ENCODE results near the gene MUC5AC. TPM values are rescaled to one million over a fixed set of nuclear protein-coding genes. Genes with fewer than 3 reads are reported as not detected.

Gene MUC5AC
- total RNA-seq, 4 donors from 2014 or later: not detected

GRCh38 chr11:1150116-1150515 is 7.6 kb upstream of the MUC5AC start:
- Histone ChIP-seq H3K36me3 (no peaks in the 10 kb centered on the region), H3K4me1 (no peaks in the 10 kb centered on the region), H3K27me3 (no peaks in the 10 kb centered on the region), H3K4me3 (replicated peaks in 1 of 3) (no peak overlapping the region), H3K27ac (no peak overlapping the region), H3K9me3 (no peaks in the 10 kb centered on the region)
- intact Hi-C loops (cut with DNase I): no loop called here
- DNase-seq: no peak
- 71 to 94% methylated on average over 6 to 8 of the region's 10 CpGs for WGBS, 2 donors
- TF ChIP-seq CTCF (IDR thresholded peaks at IDR 0.05) (no peak), POLR2A (IDR thresholded peaks at IDR 0.05) (no peak)

GRCh38 chr11:1150769-1151365 is 6.9 kb upstream of the MUC5AC start:
- no peak for TF ChIP-seq POLR2A (IDR thresholded peaks at IDR 0.05)
- no peak for TF ChIP-seq CTCF (IDR thresholded peaks at IDR 0.05)
- DNase-seq: no peak
- Histone ChIP-seq H3K27me3 (no peaks in the 10 kb centered on the region), H3K4me1 (no peaks in the 10 kb centered on the region), H3K36me3 (no peaks in the 10 kb centered on the region), H3K4me3 (replicated peaks in 1 of 3) (no peak overlapping the region), H3K9me3 (no peaks in the 10 kb centered on the region), H3K27ac (no peak overlapping the region)
- intact Hi-C loops (cut with DNase I): no loop called here
- WGBS, 2 donors: 60 to 64% methylated on average over 12 to 18 of the region's 18 CpGs

- DNase-seq: no peak
- Histone ChIP-seq H3K4me1 (no peaks in the 10 kb centered on the region), H3K36me3 (no peaks in the 10 kb centered on the region), H3K27ac (no peak overlapping the region), H3K27me3 (no peaks in the 10 kb centered on the region), H3K9me3 (no peaks in the 10 kb centered on the region), H3K4me3 (replicated peaks in 1 of 3) (no peak overlapping the region)
- 62 to 80% methylated on average over 10 to 17 of the region's 22 CpGs for WGBS, 2 donors
- no peak for TF ChIP-seq CTCF (IDR thresholded peaks at IDR 0.05)
- TF ChIP-seq POLR2A (IDR thresholded peaks at IDR 0.05): no peak
- intact Hi-C loops (cut with DNase I): no loop called here
Measured at GRCh38 chr11:1151366-1152315, 6.1 kb upstream of the MUC5AC start.

GRCh38 chr11:1152316-1153104 is 5.2 kb upstream of the MUC5AC start:
- WGBS, 2 donors: 44 to 58% methylated on average over 7 to 15 of the region's 22 CpGs
- no peak overlapping the region for H3K27ac ChIP-seq
- DNase-seq: no peak
- H3K36me3 ChIP-seq: no peaks in the 10 kb centered on the region
- H3K4me1 ChIP-seq: no peaks in the 10 kb centered on the region
- TF ChIP-seq CTCF (IDR thresholded peaks at IDR 0.05) (no peak), POLR2A (IDR thresholded peaks at IDR 0.05) (no peak)
- H3K9me3 ChIP-seq: no peaks in the 10 kb centered on the region
- no peak overlapping the region for H3K4me3 ChIP-seq (replicated peaks in 1 of 3)
- intact Hi-C loops (cut with DNase I): no loop called here
- H3K27me3 ChIP-seq: no peaks in the 10 kb centered on the region
